ENCODE data around the gene FGFR1OP2. TPM values are rescaled to one million over a fixed set of nuclear protein-coding genes. Genes with fewer than 3 reads are reported as not detected.

The FGFR1OP2 gene
- total and polyA plus RNA-seq, 2 of the 8 experiments (the other 6 are each of a cell fraction or from before 2014, with no cell fraction given) = 8.8 to 34.4 TPM

DNA sequence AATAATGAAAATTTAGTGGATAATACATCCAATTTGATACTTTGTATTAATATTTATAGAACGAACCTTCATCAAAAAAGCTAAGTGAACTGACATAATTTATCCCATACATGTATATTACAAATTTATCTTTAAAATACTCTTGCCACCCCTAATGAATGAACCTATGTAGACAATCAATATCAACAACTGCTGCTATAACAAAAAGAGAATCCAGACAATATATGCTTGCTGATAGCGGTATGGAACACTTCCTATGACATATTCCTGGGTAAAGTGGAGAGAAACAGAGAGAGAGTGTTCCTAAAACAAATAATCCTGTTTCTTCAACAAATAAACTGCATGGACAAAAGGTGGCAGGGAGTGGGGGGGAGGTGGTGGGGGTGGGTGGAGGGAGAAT is 44.6 kb downstream of the FGFR1OP2 start:
- no peaks in the 10 kb centered on the region for H4K20me1 ChIP-seq (replicated peaks in 1 of 2; ENCODE audit: control insufficient read depth in 1 of 2, insufficient read depth in 2 of 2, low read length in 2 of 2)
- H3K27me3 ChIP-seq (replicated peaks in 1 of 4; ENCODE audit: control insufficient read depth in 3 of 4, extremely low read depth in 1 of 4, insufficient read depth in 3 of 4, low read length in 3 of 4) = no peaks in the 10 kb centered on the region
- no peak overlapping the region for H2BK15ac ChIP-seq (ENCODE audit: low read length)
- H3K4ac ChIP-seq (replicated peaks; ENCODE audit: insufficient read length, low read depth, low read length) = no peak overlapping the region
- no peak overlapping the region for H3K23ac ChIP-seq (ENCODE audit: insufficient read length)
- no peaks in the 10 kb centered on the region for H3K79me1 ChIP-seq (ENCODE audit: low read depth, low read length)
- H3K14ac ChIP-seq (ENCODE audit: insufficient read length) = no peak overlapping the region
- H3K9ac ChIP-seq (replicated peaks in 1 of 4; ENCODE audit: extremely low read depth in 1 of 4, low read depth in 3 of 4, low read length in 3 of 4) = no peak overlapping the region
- H3K4me3 ChIP-seq (ENCODE audit: extremely low read depth in 1 of 4, insufficient read depth in 2 of 4, low read depth in 3 of 4, low read length in 4 of 4) = no peak overlapping the region
- POLR2A ChIA-PET (ENCODE audit: partially characterized antibody) = no interaction called here
- H3K36me3 ChIP-seq (ENCODE audit: control insufficient read depth in 2 of 4, insufficient read depth in 4 of 4, low read length in 3 of 4) = peaks cover 0 to 22% (median 7%) of the 10 kb centered on the region in 4 experiments; a peak in 5 of 8 replicates
- DNase-seq (ENCODE audit: low read depth in 1 of 2, low spot score in 2 of 2) (no peak), FAIRE-seq (no peak)
- no peaks in the 10 kb centered on the region for H3K9me3 ChIP-seq (ENCODE audit: insufficient read depth in 2 of 2, low read depth in 1 of 2, low read length in 1 of 2)
- no peaks in the 10 kb centered on the region for H3K4me1 ChIP-seq (replicated peaks in 1 of 4; ENCODE audit: control insufficient read depth in 3 of 4, insufficient read depth in 4 of 4, low read length in 3 of 4)
- H3K23me2 ChIP-seq (ENCODE audit: low read depth, low read length) = no peaks in the 10 kb centered on the region
- H2BK5ac ChIP-seq (ENCODE audit: low read depth, low read length) = no peak overlapping the region
- H3K27ac ChIP-seq (ENCODE audit: low read depth, low read length) = no peak overlapping the region
- H2AFZ ChIP-seq (ENCODE audit: low read length) = no peak overlapping the region
- H4K5ac ChIP-seq (ENCODE audit: insufficient read length, low read depth, low read length) = no peak overlapping the region
- no peak overlapping the region for H3K4me2 ChIP-seq (ENCODE audit: insufficient read depth in 1 of 2, low read depth in 2 of 2, low read length in 2 of 2)
- CTCF ChIA-PET (ENCODE audit: partially characterized antibody) = no interaction called here
- H4K8ac ChIP-seq (ENCODE audit: extremely low read depth, insufficient read depth, low read length) = no peak overlapping the region
- H4K91ac ChIP-seq (replicated peaks; ENCODE audit: insufficient read length, low read length) = no peak overlapping the region
- 100% methylated on average over 2 of the region's 2 CpGs; no CpG with 5 or more reads in 1 of the 2 experiments for WGBS, 2 experiments (ENCODE audit: extremely low coverage in 1 of 2, insufficient coverage in 1 of 2, insufficient read length in 1 of 2, insufficient replicate concordance in 2 of 2, low coverage in 1 of 2, low lambda C conversion rate in 2 of 2, missing lambda C conversion rate in 1 of 2)
- H2AK5ac ChIP-seq (ENCODE audit: low read depth, low read length) = no peak overlapping the region
- no peak overlapping the region for H2BK12ac ChIP-seq (ENCODE audit: low read depth, low read length)
- H2BK120ac ChIP-seq (replicated peaks; ENCODE audit: low read depth, low read length) = no peak overlapping the region
- H3K56ac ChIP-seq (replicated peaks; ENCODE audit: insufficient read length, low read depth, low read length) = no peak overlapping the region
- no peak overlapping the region for H2BK20ac ChIP-seq (ENCODE audit: low read length)
- H3K79me2 ChIP-seq (ENCODE audit: control insufficient read depth in 1 of 2, insufficient read depth in 2 of 2, low read length in 2 of 2) = no peaks in the 10 kb centered on the region
- no peak overlapping the region for H3K18ac ChIP-seq (ENCODE audit: extremely low read depth, low read length)
- TF ChIP-seq GABPA (IDR thresholded peaks at IDR 0.05; ENCODE audit: borderline replicate concordance, insufficient read depth, low read length) (no peak), RNF2 (IDR thresholded peaks at IDR 0.05; ENCODE audit: borderline replicate concordance, low read depth, low read length, missing control alignments, poor library complexity, severe bottlenecking) (no peak), RXRA (IDR thresholded peaks at IDR 0.05; ENCODE audit: insufficient read depth, low read depth, low read length) (no peak), EGR1 (IDR thresholded peaks at IDR 0.05; ENCODE audit: borderline replicate concordance, low read depth, low read length) (no peak), SUZ12 (IDR thresholded peaks at IDR 0.05; ENCODE audit: low read length) (no peak), RBBP5 (IDR thresholded peaks at IDR 0.05; ENCODE audit: borderline replicate concordance, low read depth, low read length) (no peak), MAFK (IDR thresholded peaks at IDR 0.05; ENCODE audit: low read depth, low read length) (no peak), JUN (IDR thresholded peaks at IDR 0.05; ENCODE audit: low read depth, low read length) (no peak), CEBPB (IDR thresholded peaks at IDR 0.05; ENCODE audit: low read depth, low read length) (no peak), SAP30 (IDR thresholded peaks at IDR 0.05; ENCODE audit: insufficient read depth, insufficient replicate concordance, low read length) (no peak), BACH1 (IDR thresholded peaks at IDR 0.05; ENCODE audit: low read length) (no peak), KDM1A (IDR thresholded peaks at IDR 0.05; ENCODE audit: borderline replicate concordance, low read length) (no peak)
- TF ChIP-seq, protein P1, sequence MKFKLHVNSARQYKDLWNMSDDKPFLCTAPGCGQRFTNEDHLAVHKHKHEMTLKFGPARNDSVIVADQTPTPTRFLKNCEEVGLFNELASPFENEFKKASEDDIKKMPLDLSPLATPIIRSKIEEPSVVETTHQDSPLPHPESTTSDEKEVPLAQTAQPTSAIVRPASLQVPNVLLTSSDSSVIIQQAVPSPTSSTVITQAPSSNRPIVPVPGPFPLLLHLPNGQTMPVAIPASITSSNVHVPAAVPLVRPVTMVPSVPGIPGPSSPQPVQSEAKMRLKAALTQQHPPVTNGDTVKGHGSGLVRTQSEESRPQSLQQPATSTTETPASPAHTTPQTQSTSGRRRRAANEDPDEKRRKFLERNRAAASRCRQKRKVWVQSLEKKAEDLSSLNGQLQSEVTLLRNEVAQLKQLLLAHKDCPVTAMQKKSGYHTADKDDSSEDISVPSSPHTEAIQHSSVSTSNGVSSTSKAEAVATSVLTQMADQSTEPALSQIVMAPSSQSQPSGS (IDR thresholded peaks at IDR 0.05; ENCODE audit: low read length) = no peak
